AG08396 (cell line): Measurements from ENCODE around the gene MOB4.
A peak's percentile ranks its signal among the peaks of the same experiment; 100 is the strongest.

Experiments
- DNase-seq: peaks from one replicate; pipeline ENCODE4 v3.0.0; 2012; ENCODE audit warnings: low spot score, mixed read lengths

Gene MOB4

DNA sequence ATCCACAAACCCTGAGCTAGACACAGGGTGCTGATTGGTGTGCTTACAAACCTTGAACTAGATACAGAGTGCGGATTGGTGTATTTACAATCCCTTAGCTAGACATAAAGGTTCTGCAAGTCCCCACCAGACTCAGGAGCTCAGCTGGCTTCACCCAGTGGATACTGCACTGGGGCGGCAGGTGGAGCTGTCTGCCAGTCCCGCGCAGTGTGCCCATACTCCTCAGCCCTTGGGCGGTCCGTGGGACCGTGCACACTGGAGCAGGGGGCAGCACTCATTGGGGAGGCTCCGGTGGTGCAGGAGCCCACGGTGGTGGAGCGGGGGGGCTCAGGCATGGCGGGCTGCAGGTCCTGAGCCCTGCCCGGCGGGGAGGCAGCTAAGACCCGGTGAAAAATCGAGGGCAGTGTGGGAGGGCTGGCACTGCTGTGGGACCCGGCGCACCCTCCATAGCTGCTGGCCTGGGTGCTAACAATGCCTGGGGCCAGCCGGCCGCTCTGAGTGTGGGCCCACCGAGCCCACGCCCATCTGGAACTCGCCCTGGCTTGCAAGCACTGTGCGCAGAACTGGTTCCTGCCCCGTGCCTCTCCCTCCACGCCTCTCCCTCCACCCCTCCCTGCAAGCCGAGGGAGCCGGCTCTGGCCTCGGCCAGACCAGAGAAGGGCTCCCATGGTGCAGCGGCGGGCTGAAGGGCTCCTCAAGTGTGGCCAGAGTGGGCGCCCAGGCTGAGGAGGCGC is 75.6 kb downstream of the MOB4 start:
- no peak for DNase-seq

- no peak for DNase-seq
These were observed 80.9 kb downstream of the MOB4 start for GRCh38 chr2:197596766-197597165.

DNA sequence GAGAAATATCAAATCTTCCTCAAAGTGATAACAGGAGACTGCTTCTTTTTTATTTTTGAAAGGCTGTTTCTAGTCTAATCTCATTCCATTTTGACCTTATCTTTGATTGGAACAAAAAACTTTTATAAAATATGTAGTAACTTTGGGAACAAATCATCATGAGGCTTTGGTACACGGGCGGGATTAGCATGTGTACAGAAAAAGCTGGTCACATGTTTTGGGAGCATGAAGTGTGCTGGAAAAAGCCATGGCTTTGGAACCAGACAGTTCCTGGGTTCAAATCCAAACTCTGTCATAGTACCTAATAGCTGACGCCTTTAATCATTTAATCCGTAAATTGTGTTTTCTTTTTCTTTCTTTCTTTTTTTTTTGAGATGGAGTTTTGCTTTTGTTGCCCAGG is 81.3 kb downstream of the MOB4 start:
- DNase-seq, result no peak

DNA sequence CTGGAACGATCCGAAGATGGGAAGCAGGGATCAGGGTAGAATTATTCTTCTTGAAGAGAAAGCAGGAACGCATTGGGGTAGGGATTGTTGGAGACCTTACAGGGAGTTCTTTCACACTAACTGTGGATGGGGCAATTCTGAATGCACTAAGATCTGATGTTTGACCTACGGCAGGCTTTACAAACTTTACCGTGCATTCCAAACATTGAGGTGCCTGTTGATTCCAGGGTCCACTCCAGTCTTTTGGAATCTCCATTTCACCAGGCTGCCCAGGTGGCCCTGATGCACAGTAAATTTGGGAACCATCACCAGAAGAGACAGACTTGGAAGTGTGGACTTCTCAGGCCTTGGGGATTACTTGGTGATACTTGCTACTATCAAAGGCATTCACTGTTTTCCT is 82.6 kb downstream of the MOB4 start:
- DNase-seq, result no peak

DNA sequence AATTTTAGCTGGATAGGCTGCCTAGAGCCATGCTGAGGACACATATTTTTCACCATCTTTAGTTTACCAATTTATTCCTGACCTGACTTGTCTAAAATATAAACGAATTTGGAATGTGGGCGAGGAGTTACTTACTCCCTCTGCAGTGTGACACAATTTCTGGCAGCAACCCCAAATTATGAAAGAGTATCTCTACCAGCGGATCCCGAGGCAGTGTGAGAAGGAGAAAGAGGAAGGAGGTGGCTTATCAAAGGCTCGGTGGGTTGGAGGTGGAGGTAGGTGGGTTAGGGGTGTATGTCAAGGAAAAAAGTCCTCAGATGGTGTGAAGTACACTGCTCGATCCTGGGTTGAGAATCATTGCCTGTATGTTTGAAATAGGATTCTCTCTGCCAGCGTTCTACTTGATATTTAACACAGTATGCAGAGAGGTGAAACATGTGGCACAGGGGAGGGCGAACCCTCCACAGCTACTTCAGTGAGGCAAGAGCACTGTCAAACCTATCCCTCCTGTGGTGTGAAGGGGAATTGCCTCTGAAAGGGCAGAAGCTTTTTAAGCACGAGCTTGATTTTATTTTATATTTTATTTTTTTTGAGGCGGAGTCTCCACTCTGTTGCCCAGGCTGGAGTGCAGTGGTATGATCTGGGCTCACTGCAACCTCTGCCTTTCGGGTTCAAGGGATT is 83.6 kb downstream of the MOB4 start:
- DNase-seq, result peak; percentile 71

DNA sequence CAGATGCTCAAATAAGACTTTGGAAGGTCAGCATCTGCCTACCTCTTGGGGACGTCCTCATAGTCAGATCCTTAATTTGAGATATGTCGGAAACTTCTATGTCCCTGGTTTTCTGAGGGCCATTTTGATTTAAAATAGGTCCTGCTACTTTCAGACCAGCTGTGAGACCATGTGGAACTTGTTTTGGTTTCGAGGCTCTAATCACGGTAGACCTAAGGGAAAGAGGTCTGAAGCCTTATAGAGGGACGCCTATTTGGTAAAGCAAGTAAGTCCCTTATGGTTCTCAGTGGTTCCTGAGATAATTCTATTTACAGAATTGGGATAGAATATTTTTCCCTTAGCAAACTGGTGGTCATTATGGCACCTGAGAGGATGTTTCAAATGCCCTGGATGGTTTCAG is 84.4 kb downstream of the MOB4 start:
- DNase-seq, result no peak

DNA sequence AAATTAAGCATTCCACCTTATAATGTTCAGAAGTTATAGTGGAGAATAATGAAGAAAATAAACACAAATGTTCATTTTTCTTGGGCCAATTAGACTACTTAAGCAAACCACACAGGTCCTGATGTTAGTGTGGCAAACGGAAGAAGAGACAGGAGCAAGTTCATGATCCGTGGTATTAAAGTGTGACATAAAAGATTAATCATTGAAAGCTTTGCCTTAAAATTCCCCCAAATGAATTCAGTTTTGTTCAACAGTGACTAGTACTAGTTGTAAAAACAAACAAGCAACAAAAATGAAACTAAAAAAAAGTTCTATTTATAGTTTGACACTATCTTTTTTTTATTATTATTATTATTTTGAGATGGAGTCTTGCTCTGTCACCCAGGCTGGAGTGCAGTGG is 85.9 kb downstream of the MOB4 start:
- no peak for DNase-seq
